ENCODE data around the gene KCNJ15. TPM values are rescaled to one million over a fixed set of nuclear protein-coding genes. Genes with fewer than 3 reads are reported as not detected.

KCNJ15 gene
- total and polyA plus RNA-seq, 2 of the 8 experiments (the other 6 are each of a cell fraction or from before 2014, with no cell fraction given) = under 0.01 TPM; not detected in 1

DNA sequence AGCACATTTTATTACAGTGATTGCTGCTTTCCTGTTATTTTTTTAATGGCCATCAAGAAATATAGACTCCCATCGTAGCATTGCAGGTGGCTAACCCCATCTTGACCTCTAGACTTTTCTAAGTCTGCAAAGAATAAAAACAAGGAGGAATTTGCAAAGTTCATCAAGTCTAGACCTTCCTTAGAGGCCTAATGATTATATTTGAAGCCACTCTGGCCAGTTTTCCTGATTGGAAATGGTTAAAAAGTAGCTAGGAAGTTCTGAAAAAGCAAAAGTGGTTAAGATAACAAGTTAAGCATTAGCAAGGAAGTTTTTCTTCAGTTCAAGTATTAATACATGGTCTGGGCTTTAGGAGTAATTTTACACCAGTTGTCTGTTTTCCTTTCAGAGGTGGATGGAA, 16.7 kb upstream of the KCNJ15 start (continued):
- TF ChIP-seq CBX5 (IDR thresholded peaks at IDR 0.05; ENCODE audit: low read depth, low read length) (no peak), HDAC2 (IDR thresholded peaks at IDR 0.05; ENCODE audit: borderline replicate concordance in 1 of 2, low read depth in 2 of 2, low read length in 2 of 2) (no peak), SIN3A (conservative IDR thresholded peaks at IDR 0.05 in 1 of 2, IDR thresholded peaks at IDR 0.05 in 1 of 2; ENCODE audit: low read depth in 1 of 2, low read length in 2 of 2) (no peak)
- TF ChIP-seq, protein P1, sequence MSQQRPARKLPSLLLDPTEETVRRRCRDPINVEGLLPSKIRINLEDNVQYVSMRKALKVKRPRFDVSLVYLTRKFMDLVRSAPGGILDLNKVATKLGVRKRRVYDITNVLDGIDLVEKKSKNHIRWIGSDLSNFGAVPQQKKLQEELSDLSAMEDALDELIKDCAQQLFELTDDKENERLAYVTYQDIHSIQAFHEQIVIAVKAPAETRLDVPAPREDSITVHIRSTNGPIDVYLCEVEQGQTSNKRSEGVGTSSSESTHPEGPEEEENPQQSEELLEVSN (IDR thresholded peaks at IDR 0.05) = no peak

Data from H1 (cell line).